ENCODE data around the gene CLDND2.

DNA sequence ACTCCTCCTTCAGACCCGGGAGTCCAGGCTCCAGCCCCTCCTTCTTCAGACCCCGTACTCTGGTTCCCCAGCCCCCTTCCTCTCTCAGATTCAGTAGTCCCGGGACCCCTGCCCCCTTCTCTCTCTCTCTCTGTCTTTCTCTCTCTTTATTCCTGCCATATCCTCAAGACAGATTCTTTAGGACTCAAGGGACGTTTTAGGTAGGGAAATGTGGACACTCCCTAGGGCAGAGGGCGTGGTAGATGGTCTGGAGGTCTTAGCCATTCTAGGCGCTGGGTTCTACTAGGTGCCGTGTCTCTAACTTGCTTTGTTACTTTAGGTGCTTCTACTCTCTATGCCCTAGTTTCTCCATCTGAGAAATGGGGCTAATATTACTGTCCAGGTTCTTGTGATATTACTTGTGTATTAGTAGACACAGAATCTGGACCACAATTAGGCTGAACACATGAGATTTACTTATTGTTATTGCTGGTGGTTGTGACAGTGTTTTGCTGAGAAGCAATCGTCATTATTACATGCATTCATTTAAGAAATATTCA is 22.3 kb upstream of the CLDND2 start:
- TF ChIP-seq, protein P1, sequence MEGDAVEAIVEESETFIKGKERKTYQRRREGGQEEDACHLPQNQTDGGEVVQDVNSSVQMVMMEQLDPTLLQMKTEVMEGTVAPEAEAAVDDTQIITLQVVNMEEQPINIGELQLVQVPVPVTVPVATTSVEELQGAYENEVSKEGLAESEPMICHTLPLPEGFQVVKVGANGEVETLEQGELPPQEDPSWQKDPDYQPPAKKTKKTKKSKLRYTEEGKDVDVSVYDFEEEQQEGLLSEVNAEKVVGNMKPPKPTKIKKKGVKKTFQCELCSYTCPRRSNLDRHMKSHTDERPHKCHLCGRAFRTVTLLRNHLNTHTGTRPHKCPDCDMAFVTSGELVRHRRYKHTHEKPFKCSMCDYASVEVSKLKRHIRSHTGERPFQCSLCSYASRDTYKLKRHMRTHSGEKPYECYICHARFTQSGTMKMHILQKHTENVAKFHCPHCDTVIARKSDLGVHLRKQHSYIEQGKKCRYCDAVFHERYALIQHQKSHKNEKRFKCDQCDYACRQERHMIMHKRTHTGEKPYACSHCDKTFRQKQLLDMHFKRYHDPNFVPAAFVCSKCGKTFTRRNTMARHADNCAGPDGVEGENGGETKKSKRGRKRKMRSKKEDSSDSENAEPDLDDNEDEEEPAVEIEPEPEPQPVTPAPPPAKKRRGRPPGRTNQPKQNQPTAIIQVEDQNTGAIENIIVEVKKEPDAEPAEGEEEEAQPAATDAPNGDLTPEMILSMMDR (IDR thresholded peaks at IDR 0.05; ENCODE audit: insufficient read depth, low read length, poor library complexity, severe bottlenecking) = no peak
- TF ChIP-seq EZH2phosphoT487 (conservative IDR thresholded peaks at IDR 0.05; ENCODE audit: low read length) = no peak
